HK-2 (cell line): Measurements from ENCODE around the gene PDE6D.

Source experiments
- DNase-seq: peaks from one replicate; pipeline ENCODE4 v3.0.0-alpha.2; 2018; ENCODE audit not compliant: unreplicated experiment

The PDE6D gene

GRCh38 chr2:231682603-231683291 is 98.3 kb downstream of the PDE6D start:
- no peak for DNase-seq
